Fibroblast of lung (primary cell): ENCODE data around the gene DIAPH1.

Source experiments
- CTCF ChIP-seq, 2 donors: IDR thresholded peaks in 1 of 2; conservative IDR thresholded peaks in 1 of 2; 1 replicate in 1 of 2; 2 replicates in 1 of 2; pipeline ENCODE4 v1.5.1; 2011 to 2012; ENCODE audit warnings: low read length in 2 of 2, control low read depth in 1 of 2, inconsistent platforms in 1 of 2, low read depth in 1 of 2, mild to moderate bottlenecking in 1 of 2
- EZH2 ChIP-seq: IDR thresholded peaks from 2 replicates; pipeline ENCODE4 v1.5.1; 2012; ENCODE audit warnings: low read length, control low read depth, mild to moderate bottlenecking; ENCODE audit errors: missing control alignments

GRCh38 chr5:141521244-141521781 is 97.5 kb downstream of the DIAPH1 start:
- TF ChIP-seq CTCF (conservative IDR thresholded peaks at IDR 0.05 in 1 of 2, IDR thresholded peaks at IDR 0.05 in 1 of 2; ENCODE audit: low read depth in 1 of 2, low read length in 2 of 2): no peak
- TF ChIP-seq EZH2: no peak
